GM18870 (cell line): Measurements from ENCODE around the gene OR5D14.

Experiments used
- ATAC-seq: cut with Tn5 transposase; IDR thresholded peaks from one replicate; pipeline ENCODE4 v1.9.1; 2021; ENCODE audit warnings: moderate library complexity; ENCODE audit not compliant: unreplicated experiment

The OR5D14 gene

GRCh38 chr11:55795256-55795655 lies at the start of gene OR5D14:
Gene OR5D14, plus strand, starts transcription at chr11:55795556. Its CDS starts 0 bp downstream, at chr11:55795556.
- ATAC-seq: no peak

GRCh38 chr11:55773138-55773537 lies 22.2 kb upstream of the OR5D14 start, which contains the start of gene OR5D13:
Gene OR5D13, plus strand, starts transcription at chr11:55773438. Its CDS starts 0 bp downstream, at chr11:55773438.
- no peak for ATAC-seq

- ATAC-seq: no peak
Measured at GRCh38 chr11:55791606-55792005, 3.8 kb upstream of the OR5D14 start.

- no peak for ATAC-seq
Measured at GRCh38 chr11:55793321-55793720, 2.0 kb upstream of the OR5D14 start.

- no peak for ATAC-seq
Measured at GRCh38 chr11:55806248-55806647, 10.9 kb downstream of the OR5D14 start.

GRCh38 chr11:55811067-55811466 lies 15.7 kb downstream of the OR5D14 start, which contains the start of gene OR5L1:
Gene OR5L1, plus strand, starts transcription at chr11:55811367. Its CDS starts 100 bp downstream, at chr11:55811467.
- ATAC-seq: no peak

GRCh38 chr11:55819330-55819729 lies 24.0 kb downstream of the OR5D14 start, which contains the start of gene OR5D18:
Gene OR5D18, plus strand, starts transcription at chr11:55819630. Its CDS starts 0 bp downstream, at chr11:55819630.
- ATAC-seq: no peak

GRCh38 chr11:55826919-55827318 lies 31.6 kb downstream of the OR5D14 start, which contains the start of gene OR5L2:
Gene OR5L2, plus strand, starts transcription at chr11:55827219. Its CDS starts 0 bp downstream, at chr11:55827219.
- ATAC-seq: no peak

- ATAC-seq: no peak
Measured at GRCh38 chr11:55838452-55838851, 43.1 kb downstream of the OR5D14 start, which contains the start of gene OR5D16. Gene OR5D16, plus strand, starts transcription at chr11:55838752. Its CDS starts 0 bp downstream, at chr11:55838752.
